HCT116 (cell line): Measurements from ENCODE around the gene GDAP1L1. TPM values are rescaled to one million over a fixed set of nuclear protein-coding genes. Genes with fewer than 3 reads are reported as not detected.

Source experiments
- ATAC-seq: fragments of 200-7000 bp; cut with Tn5 transposase; 2 replicates; pipeline ENCODE4 v1.9.1; 2020; ENCODE audit warnings: mild to moderate bottlenecking, moderate library complexity
- BruUV-seq: library from RNA; stranded (reverse); fragments of 400-500 nt; replicated peaks from 2 replicates; lab custom pipeline; 2021; lab: Mats Ljungman, UMichigan
- CTCF ChIA-PET: fragments of 300-600 bp; sonication (Branson Sonifier 250); formaldehyde crosslinking; loops from one replicate; lab custom pipeline; 2021; ENCODE audit warnings: antibody characterized with exemption; lab: Charles Lee
- POLR2A ChIA-PET: fragments of 300-600, 350-600 bp; sonication (Branson Sonifier 250); formaldehyde crosslinking; loops from one replicate; lab custom pipeline; 2021; ENCODE audit warnings: antibody characterized with exemption; lab: Charles Lee
- RAD21 ChIA-PET, 2 experiments: fragments of 300-600 bp; sonication (Branson Sonifier 250); formaldehyde crosslinking; loops; one replicate each; lab custom pipeline; 2023; ENCODE audit warnings: low total read pairs in 2 of 2; ENCODE audit not compliant: uncharacterized antibody in 2 of 2, unreplicated experiment in 2 of 2, low non-redundant PET in 1 of 2; lab: Charles Lee
- DNase-seq: peaks from one replicate; pipeline ENCODE4 v3.0.0-alpha.2; 2010; ENCODE audit warnings: low read depth, low spot score
- H2AFZ ChIP-seq: fragments of 200-600 bp; shearing (Covaris generic), sonication (generic); 2 replicates; pipeline ENCODE4 v1.6.1; 2017; ENCODE audit warnings: low read depth, mixed run types, mixed read lengths, antibody characterized with exemption, low read length; ENCODE audit not compliant: poor library complexity, severe bottlenecking
- H3K27ac ChIP-seq: 2 replicates; pipeline ENCODE4 v1.5.1; 2012; ENCODE audit warnings: low read depth, low read length
- H3K27me3 ChIP-seq: fragments of 200-600 bp; sonication (generic); 2 replicates; pipeline ENCODE4 v1.6.1; 2016; ENCODE audit warnings: mixed run types, low read length, mixed read lengths; ENCODE audit not compliant: insufficient read depth
- H3K36me3 ChIP-seq, 2 experiments: fragments of 200-500 bp in 1 of 2; fragments of 200-600 bp in 1 of 2; sonication (Bioruptor generic) in 1 of 2; sonication (generic) in 1 of 2; 2 replicates each; pipeline versions ENCODE4 v1.5.1 to v1.6.1; 2014 to 2016; ENCODE audit warnings: low read length in 2 of 2, inconsistent platforms in 1 of 2, mixed read lengths in 1 of 2, mixed run types in 1 of 2; ENCODE audit not compliant: insufficient read depth in 2 of 2, control insufficient read depth in 1 of 2
- H3K4me1 ChIP-seq, 2 experiments: fragments of 200-600 bp in 1 of 2; sonication (generic) in 1 of 2; 2 replicates each; pipeline versions ENCODE4 v1.5.1 to v1.6.1; 2012 to 2017; ENCODE audit warnings: low read length in 2 of 2, inconsistent platforms in 1 of 2, mild to moderate bottlenecking in 1 of 2, mixed read lengths in 1 of 2, mixed run types in 1 of 2, moderate library complexity in 1 of 2; ENCODE audit not compliant: insufficient read depth in 2 of 2, control insufficient read depth in 1 of 2
- H3K4me2 ChIP-seq: fragments of 200-600 bp; sonication (generic); 2 replicates; pipeline ENCODE4 v1.6.1; 2017; ENCODE audit warnings: mixed run types, low read length, mixed read lengths
- H3K4me3 ChIP-seq, 2 experiments: fragments of 200-600 bp in 1 of 2; sonication (generic) in 1 of 2; replicated peaks in 1 of 2; 2 replicates each; pipeline ENCODE4 v1.5.1; 2011 to 2016; ENCODE audit warnings: low read length in 2 of 2, control low read depth in 1 of 2, low read depth in 1 of 2, mild to moderate bottlenecking in 1 of 2, mixed read lengths in 1 of 2, mixed run types in 1 of 2
- H3K79me2 ChIP-seq: fragments of 200-600 bp; sonication (generic); 2 replicates; pipeline ENCODE4 v1.6.1; 2017; ENCODE audit warnings: mild to moderate bottlenecking, mixed run types, low read length, moderate library complexity, mixed read lengths; ENCODE audit not compliant: insufficient read depth
- H3K9ac ChIP-seq: fragments of 200-600 bp; sonication (generic); 2 replicates; pipeline ENCODE4 v1.6.1; 2016; ENCODE audit warnings: low read length, mixed read lengths
- H3K9me2 ChIP-seq: fragments of 200-600 bp; sonication (generic), shearing (Covaris generic); 2 replicates; pipeline ENCODE4 v1.6.1; 2017; ENCODE audit warnings: mixed run types, mild to moderate bottlenecking, moderate library complexity; ENCODE audit not compliant: insufficient read depth
- H3K9me3 ChIP-seq, 2 experiments: fragments of 200-500 bp in 1 of 2; fragments of 200-600 bp in 1 of 2; sonication (Bioruptor generic) in 1 of 2; sonication (generic) in 1 of 2; 2 replicates each; pipeline ENCODE4 v1.6.1; 2014 to 2017; ENCODE audit warnings: low read length in 2 of 2, mixed read lengths in 2 of 2, inconsistent platforms in 1 of 2, low read depth in 1 of 2, mild to moderate bottlenecking in 1 of 2, mixed run types in 1 of 2, moderate library complexity in 1 of 2; ENCODE audit not compliant: control insufficient read depth in 1 of 2, insufficient read depth in 1 of 2
- H4K20me1 ChIP-seq: fragments of 200-600 bp; sonication (generic), shearing (Covaris generic); 2 replicates; pipeline ENCODE4 v1.6.1; 2017; ENCODE audit warnings: mixed run types, mild to moderate bottlenecking, moderate library complexity; ENCODE audit not compliant: insufficient read depth
- ATF3 ChIP-seq: IDR thresholded peaks from 2 replicates; pipeline ENCODE4 v1.6.1; 2012
- EZH2 ChIP-seq: fragments of 200-600 bp; sonication (generic); IDR thresholded peaks from 2 replicates; pipeline ENCODE4 v1.6.1; 2017; ENCODE audit warnings: antibody characterized with exemption, mixed run types
- EZH2phosphoT487 ChIP-seq: fragments of 200-600 bp; IDR thresholded peaks from 2 replicates; pipeline ENCODE4 v1.6.1; 2018; ENCODE audit warnings: antibody characterized with exemption, borderline replicate concordance
- REST ChIP-seq: IDR thresholded peaks from 2 replicates; pipeline ENCODE4 v1.6.1; 2012; ENCODE audit warnings: low read depth
- SIN3A ChIP-seq: IDR thresholded peaks from 2 replicates; pipeline ENCODE4 v1.6.1; 2012; ENCODE audit warnings: low read depth
- SP1 ChIP-seq: IDR thresholded peaks from 2 replicates; pipeline ENCODE4 v1.6.1; 2012; ENCODE audit warnings: low read depth
- YY1 ChIP-seq: IDR thresholded peaks from 2 replicates; pipeline ENCODE4 v1.6.1; 2011; ENCODE audit warnings: low read length, low read depth, moderate library complexity, mild to moderate bottlenecking; ENCODE audit not compliant: insufficient replicate concordance; ENCODE audit errors: extremely low read depth
- ZBTB33 ChIP-seq: IDR thresholded peaks from 2 replicates; pipeline ENCODE4 v1.6.1; 2011; ENCODE audit warnings: mild to moderate bottlenecking, low read length, moderate library complexity; ENCODE audit not compliant: insufficient replicate concordance; ENCODE audit errors: extremely low read depth
- ZFX ChIP-seq: fragments of 450-650 bp; IDR thresholded peaks from 2 replicates; pipeline ENCODE4 v1.6.1; 2017
- ZNF274 ChIP-seq: fragments of 200-500 bp; sonication (Bioruptor generic); IDR thresholded peaks from 2 replicates; pipeline ENCODE4 v1.6.1; 2014; ENCODE audit warnings: mild to moderate bottlenecking, low read depth, low read length, inconsistent platforms
- intact Hi-C: fragments of 100-400 bp; cut with micrococcal nuclease; formaldehyde crosslinking; loops from 2 replicates; pipeline ENCODE4 v1.10.0; 2022
- total RNA-seq: library from RNA; stranded (reverse); gene quantifications from one replicate; pipeline ENCODE4 v1.2.1, GENCODE V29; 2021; ENCODE audit not compliant: unreplicated experiment

The GDAP1L1 gene
- total RNA-seq, 1 experiment from 2014 or later = not detected

- TF ChIP-seq EZH2phosphoT487 = no peak
- TF ChIP-seq, all 23 proteins: peak for 0
Observed at GRCh38 chr20:44219791-44220190, 27.3 kb upstream of the GDAP1L1 start.

GRCh38 chr20:44221368-44221954, 25.6 kb upstream of the GDAP1L1 start:
- no peaks in the 10 kb centered on the region for H4K20me1 ChIP-seq
- H3K4me1 ChIP-seq = no peaks in the 10 kb centered on the region; a peak in 1 of 4 replicates
- DNase-seq (no peak), ATAC-seq (no peak)
- RAD21 ChIA-PET = no interaction called here
- no peaks in the 10 kb centered on the region for H3K9me2 ChIP-seq
- H3K79me2 ChIP-seq = no peaks in the 10 kb centered on the region
- H3K27ac ChIP-seq = no peak overlapping the region
- intact Hi-C loops = no loop called here
- H3K27me3 ChIP-seq = no peaks in the 10 kb centered on the region
- CTCF ChIA-PET = no interaction called here
- no peak overlapping the region for H3K4me2 ChIP-seq
- H3K36me3 ChIP-seq = no peaks in the 10 kb centered on the region
- no peak for TF ChIP-seq ZBTB33
- no peak for TF ChIP-seq REST
- no peak for TF ChIP-seq SIN3A
- no peak for TF ChIP-seq ATF3
- TF ChIP-seq YY1 = no peak
- TF ChIP-seq ZNF274 = no peak
- no peak for TF ChIP-seq EZH2
- no peak for TF ChIP-seq ZFX
- TF ChIP-seq SP1 = no peak
- TF ChIP-seq EZH2phosphoT487 = no peak
- H2AFZ ChIP-seq = no peak overlapping the region
- no peaks in the 10 kb centered on the region for H3K9me3 ChIP-seq
- POLR2A ChIA-PET = no interaction called here
- no peak overlapping the region for H3K9ac ChIP-seq
- BruUV-seq = no TSS peak
- no peak overlapping the region for H3K4me3 ChIP-seq

More at GRCh38 chr20:44219791-44220190, 27.3 kb upstream of the GDAP1L1 start:
- H3K9me2 ChIP-seq = no peaks in the 10 kb centered on the region
- no peaks in the 10 kb centered on the region for H3K79me2 ChIP-seq
- no peaks in the 10 kb centered on the region for H3K36me3 ChIP-seq
- no peaks in the 10 kb centered on the region for H4K20me1 ChIP-seq
- POLR2A ChIA-PET = no interaction called here
- H3K27ac ChIP-seq = no peak overlapping the region
- intact Hi-C loops = no loop called here
- CTCF ChIA-PET = interaction anchor here (6.4 to 6.9 kb wide), 2 partner anchors 92 to 163 kb away, joined by 61 to 114 read pairs; partner anchors contain the start of gene FITM2
- H2AFZ ChIP-seq = no peak overlapping the region
- H3K4me1 ChIP-seq = no peaks in the 10 kb centered on the region; a peak in 1 of 4 replicates
- H3K4me2 ChIP-seq = no peak overlapping the region
- H3K9me3 ChIP-seq = no peaks in the 10 kb centered on the region
- H3K27me3 ChIP-seq = no peaks in the 10 kb centered on the region
- no TSS peak for BruUV-seq
- H3K4me3 ChIP-seq = no peak overlapping the region
- RAD21 ChIA-PET = no interaction called here
- ATAC-seq (no peak), DNase-seq (no peak)
- no peak overlapping the region for H3K9ac ChIP-seq
